Measurements from ENCODE around the gene GC.

DNA sequence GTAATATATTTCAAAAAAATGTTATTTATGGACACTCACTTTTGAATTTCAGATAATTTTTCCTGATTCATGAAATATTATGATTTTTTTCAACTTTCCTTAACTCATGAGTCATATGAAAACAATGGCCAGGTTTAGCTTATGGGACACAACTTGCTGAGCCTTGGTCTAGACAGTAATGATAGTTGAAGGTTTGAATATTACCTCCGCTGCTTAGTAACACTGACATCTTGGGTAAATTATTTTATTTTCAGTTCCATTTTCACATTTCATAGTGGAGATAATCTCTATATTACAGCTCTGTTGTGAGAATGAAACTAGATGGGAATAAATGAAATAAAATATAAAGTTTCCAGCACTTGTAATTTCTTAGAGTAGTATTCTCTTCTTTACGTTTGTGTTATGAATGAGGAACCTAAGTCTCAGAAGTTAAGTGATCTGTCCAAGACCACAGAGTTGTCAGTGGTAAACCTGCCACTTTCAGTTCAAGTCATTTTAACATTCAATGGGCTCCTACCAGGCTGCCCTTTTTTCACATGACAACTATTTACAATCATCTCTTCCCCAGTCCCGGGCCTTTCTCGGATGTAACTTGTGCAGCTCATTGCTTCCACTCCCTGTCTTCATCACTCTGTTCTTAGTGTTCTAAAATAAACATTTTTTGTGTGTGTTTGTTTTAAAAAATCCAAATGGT, 46.8 kb upstream of the GC start:
- TF ChIP-seq, protein P1, sequence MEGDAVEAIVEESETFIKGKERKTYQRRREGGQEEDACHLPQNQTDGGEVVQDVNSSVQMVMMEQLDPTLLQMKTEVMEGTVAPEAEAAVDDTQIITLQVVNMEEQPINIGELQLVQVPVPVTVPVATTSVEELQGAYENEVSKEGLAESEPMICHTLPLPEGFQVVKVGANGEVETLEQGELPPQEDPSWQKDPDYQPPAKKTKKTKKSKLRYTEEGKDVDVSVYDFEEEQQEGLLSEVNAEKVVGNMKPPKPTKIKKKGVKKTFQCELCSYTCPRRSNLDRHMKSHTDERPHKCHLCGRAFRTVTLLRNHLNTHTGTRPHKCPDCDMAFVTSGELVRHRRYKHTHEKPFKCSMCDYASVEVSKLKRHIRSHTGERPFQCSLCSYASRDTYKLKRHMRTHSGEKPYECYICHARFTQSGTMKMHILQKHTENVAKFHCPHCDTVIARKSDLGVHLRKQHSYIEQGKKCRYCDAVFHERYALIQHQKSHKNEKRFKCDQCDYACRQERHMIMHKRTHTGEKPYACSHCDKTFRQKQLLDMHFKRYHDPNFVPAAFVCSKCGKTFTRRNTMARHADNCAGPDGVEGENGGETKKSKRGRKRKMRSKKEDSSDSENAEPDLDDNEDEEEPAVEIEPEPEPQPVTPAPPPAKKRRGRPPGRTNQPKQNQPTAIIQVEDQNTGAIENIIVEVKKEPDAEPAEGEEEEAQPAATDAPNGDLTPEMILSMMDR (IDR thresholded peaks at IDR 0.05): no peak
- TF ChIP-seq POLR2A (IDR thresholded peaks at IDR 0.05): no peak
